ENCODE results near the gene UBE2H.
A peak's percentile ranks its signal among the peaks of the same experiment; 100 is the strongest.
"Not testable (repeated sequence)": the region's sequence is repeated elsewhere in the genome, so short reads cannot be mapped to it uniquely, and the experiment has no call there.

UBE2H gene

DNA sequence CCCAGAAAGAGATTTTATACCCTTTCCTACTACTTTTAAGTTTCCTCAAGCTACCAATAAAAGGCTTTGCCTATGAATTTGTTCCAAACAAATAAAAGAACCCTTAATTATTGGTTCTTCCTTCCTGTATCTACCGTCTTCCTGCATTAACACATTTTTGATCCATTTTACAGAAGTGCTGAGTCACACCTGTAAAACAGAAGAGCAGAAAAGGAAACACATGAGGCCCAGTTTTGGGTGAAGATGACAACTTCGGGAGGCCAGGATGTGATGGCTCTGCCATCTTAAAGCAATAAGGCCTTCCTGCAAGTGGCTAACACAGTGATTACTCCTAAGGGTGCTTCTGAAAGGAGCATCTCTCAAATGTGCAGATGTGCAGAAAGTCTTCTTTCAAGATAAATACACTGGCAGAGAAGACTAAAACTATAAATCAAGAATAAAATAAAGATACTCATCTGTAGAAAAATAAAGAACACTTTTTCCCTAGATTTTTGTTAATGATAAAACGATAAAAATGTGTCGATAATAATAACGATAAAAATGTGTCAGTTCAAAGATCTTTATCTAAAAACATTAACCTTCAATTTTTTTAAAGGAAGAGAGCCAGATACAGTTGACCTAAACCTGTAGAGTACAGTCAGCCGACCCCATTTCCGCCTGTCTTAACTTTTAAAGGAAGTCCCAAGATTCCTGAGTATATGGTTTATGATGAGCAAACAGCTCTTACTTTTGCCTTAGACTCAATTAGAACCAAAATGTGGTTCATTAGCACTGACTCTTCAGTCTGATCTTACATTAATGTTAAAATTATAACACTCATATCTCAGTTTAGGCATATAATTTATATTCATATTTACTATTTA is 108.6 kb downstream of the UBE2H start:
- DNase-seq (ENCODE audit: low read depth): no peak

DNA sequence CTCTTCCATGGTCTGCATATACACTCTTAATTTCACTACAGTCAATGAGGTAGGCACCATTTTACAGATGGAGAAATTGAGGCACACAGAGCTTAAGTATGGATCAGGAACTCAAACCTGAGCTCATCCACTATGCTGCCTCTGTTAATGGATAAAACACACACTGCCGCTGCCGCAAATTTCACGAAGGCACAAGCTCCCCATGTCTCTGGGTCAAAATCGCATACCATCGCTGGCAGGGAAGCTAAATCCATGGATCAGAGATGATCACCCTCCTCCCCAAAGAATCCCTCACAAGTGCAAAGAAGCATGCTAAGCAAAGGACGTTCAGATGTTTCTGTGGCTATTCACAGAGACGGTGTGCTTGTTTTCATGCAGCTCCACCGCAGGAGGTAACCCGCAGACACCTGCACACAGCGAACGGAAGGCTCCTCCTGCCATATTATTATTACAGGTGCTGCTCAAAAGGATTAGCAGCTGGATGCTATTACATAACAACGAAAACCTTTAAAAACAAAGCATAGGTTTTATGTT is 109.3 kb downstream of the UBE2H start:
- DNase-seq (ENCODE audit: low read depth): no peak

DNA sequence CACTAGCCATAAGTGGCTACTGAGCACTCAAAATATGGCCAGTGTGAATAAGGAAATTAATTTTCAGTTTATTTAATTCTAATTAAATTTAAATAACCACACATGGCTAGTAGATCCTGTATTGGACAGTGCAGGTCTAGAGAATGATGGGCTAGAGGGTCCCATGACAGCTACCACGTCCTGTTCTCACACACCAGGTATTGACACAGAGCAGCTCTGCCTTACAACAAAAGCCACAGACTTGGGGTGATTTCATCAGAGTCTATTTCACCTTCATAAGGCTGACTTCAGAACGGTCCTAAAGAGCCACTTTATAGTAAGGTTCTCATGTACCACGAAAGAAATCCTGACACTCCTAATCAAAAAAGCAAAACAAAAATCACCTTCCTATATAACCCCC is 111.3 kb downstream of the UBE2H start:
- DNase-seq (ENCODE audit: low read depth): no peak

GRCh38 chr7:129840757-129841156 is 112.0 kb downstream of the UBE2H start:
- no peak for DNase-seq (ENCODE audit: low read depth)

DNA sequence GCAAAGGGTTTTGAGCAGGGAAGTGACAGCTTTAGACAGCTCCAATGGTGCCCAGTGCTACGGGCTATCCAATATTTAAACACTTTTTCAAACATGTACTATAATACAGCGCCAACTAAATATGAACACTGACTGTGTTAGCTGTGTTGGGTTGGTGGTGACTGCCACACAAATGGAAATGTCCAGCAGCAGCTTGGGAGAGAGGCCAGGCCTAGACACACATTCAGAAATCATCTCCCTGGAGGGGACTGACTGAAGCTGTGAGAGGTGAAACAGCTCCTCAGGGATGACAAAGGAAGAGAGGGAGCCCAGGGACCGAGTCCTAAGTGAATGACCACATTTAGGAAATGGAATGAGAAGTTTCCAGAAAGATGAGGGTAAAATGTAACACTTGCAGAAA is 115.8 kb downstream of the UBE2H start:
- DNase-seq (ENCODE audit: low read depth): no peak

DNA sequence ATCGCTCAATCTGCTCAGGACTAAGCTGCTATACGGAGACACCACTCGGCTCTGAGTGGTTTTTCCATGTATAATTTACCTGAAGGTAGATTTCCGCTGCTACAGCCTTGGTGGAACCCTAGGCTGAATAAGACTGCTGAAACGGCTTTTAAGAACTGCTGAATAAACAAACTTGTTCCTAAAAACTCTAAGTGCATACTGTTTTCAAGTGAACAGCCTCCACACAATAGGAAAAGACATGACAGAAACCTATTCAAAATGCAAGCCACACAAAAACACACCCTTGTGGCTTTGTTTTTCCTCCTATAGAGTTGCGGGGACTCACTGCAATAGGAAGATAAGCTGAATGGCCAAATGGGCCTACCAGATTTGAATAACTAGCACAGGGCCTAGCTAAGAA is 117.2 kb downstream of the UBE2H start:
- no peak for DNase-seq (ENCODE audit: low read depth)

GRCh38 chr7:129833353-129833752 is 119.4 kb downstream of the UBE2H start:
- DNase-seq (ENCODE audit: low read depth): not testable (repeated sequence)

DNA sequence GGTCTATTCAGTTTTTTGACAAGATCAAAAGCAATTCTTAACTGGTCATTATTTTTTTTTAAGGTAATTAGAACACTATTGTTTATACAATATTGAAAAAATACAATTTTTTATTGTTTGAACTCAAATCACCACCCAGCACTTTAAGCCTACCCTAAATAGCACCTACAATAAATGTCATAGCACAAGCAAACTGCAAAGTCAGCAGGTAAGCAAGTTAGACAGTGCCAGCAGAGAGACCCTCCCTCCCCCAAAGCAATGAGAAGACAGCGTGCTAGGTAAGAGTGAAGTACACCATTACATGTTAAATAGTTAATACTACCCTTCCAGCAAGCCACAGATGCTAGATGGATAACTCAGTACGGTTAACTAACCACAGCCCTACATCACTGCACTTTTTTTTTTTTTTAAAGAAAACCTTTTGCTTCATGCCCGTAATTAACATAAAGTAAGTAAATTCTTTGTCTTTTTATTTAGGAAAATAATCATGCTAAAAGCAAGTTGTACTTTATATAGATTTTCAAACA is 120.0 kb downstream of the UBE2H start:
- no peak for DNase-seq (ENCODE audit: low read depth)

DNA sequence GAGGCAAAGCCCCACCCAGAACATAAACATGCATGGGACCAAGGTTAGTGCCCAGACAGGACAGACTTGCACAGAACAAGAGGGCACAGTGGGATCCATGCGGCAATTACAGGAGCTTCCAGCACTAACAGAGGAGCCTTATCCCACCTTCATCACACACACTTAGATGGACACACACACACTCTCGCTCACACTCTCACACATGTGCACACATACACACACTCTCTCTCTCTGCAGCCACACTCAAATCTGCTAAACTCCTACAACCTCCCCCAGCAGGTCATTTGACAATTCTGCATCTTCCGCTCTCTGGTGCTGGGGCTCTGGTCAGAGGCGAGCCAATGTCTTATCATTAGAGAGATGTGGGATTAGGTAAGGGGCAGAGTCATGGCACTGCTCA is 120.5 kb downstream of the UBE2H start:
- no peak for DNase-seq (ENCODE audit: low read depth)

- DNase-seq (ENCODE audit: low read depth): no peak
Measured at GRCh38 chr7:129831424-129832058, 121.2 kb downstream of the UBE2H start.

- no peak for DNase-seq (ENCODE audit: low read depth)
Measured at GRCh38 chr7:129830949-129831348, 121.8 kb downstream of the UBE2H start.

DNA sequence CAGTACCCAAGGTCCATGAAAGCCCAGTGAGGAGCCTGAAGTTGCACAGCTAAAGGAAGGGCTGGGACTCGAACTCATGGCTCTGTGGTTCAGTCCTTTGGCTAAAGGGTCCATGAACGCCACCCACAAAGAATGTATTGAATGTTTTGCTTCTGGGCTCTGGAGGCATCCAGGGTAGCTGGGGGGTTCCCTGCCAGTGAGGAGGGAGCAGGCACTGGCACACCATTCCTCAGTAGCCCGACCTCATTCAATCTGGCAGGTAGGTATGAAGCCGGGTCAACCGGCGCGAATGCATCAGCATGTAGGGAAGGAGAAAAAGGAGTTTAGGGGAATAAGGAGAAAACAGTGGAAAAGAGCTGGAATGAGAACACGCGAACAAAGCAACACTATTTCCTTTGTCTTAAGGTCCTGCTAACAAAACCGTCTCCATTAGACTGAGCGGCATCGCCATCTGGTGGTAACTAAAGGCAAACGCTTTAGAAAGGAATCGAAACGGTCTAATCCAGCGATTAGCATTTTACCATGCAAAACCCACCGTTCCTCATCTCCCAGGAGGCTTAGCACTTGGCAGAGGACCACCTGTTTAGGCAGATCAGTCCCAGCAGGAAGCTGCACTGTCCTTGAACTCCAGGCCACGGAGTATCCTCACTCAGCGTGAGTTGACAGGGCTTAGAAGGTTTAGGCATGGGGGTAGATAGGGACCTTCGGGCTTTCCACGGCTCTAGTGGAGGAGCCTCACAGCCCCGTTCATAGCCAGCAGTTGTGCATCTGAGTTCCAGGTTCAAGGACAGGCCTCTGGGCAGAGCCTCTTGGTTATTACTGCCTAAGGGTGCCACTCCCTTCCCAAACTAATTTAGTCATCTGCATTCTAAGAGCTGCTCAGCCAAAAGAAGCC is 122.8 kb downstream of the UBE2H start:
- no peak for DNase-seq (ENCODE audit: low read depth)

- DNase-seq (ENCODE audit: low read depth): no peak
Measured at GRCh38 chr7:129828989-129829736, 123.6 kb downstream of the UBE2H start.

- no peak for DNase-seq (ENCODE audit: low read depth)
Measured at GRCh38 chr7:129828078-129828762, 124.5 kb downstream of the UBE2H start.

DNA sequence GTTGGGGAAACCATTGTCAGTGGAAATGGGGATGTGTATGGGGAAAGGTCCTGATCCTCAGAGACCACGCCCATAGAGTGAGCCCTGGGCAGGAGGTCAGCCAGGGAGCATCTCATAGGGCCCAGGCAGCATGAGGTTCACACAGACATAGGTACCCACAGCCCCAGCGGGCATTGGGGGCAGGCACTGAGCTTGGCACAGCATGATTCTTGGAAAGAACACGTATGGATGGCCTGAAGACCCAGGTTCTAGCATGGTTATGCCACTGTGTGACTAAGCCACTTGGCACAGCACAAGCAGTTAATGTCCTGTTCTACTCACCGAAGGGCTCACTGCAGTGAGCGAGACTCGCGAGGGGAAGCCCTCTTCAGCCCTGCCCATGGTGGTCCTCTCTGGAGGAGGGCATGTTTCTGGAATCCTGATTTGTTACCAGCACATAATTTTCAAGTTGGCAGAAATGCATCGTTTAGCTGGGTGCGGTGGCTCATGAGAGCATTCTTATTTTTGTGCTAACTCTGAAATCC is 125.2 kb downstream of the UBE2H start:
- no peak for DNase-seq (ENCODE audit: low read depth)

DNA sequence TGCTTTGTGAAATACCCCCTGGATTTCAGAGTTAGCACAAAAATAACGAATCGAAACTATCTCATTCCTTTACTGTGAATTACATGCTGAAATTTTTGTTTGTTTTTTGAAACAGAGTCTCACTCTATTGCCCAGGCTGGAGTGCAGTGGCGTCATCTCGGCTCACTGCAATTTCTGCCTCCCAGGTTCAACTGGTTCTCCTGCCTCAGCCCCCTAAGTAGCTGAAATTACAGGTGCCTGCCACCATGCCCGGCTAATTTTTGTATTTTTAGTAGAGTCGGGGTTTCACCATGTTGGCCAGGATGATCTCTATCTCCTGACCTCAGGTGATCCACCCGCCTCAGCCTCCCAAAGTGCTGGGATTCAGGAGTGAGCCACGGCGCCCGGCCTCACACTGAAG is 125.9 kb downstream of the UBE2H start:
- DNase-seq (ENCODE audit: low read depth): not testable (repeated sequence)

DNA sequence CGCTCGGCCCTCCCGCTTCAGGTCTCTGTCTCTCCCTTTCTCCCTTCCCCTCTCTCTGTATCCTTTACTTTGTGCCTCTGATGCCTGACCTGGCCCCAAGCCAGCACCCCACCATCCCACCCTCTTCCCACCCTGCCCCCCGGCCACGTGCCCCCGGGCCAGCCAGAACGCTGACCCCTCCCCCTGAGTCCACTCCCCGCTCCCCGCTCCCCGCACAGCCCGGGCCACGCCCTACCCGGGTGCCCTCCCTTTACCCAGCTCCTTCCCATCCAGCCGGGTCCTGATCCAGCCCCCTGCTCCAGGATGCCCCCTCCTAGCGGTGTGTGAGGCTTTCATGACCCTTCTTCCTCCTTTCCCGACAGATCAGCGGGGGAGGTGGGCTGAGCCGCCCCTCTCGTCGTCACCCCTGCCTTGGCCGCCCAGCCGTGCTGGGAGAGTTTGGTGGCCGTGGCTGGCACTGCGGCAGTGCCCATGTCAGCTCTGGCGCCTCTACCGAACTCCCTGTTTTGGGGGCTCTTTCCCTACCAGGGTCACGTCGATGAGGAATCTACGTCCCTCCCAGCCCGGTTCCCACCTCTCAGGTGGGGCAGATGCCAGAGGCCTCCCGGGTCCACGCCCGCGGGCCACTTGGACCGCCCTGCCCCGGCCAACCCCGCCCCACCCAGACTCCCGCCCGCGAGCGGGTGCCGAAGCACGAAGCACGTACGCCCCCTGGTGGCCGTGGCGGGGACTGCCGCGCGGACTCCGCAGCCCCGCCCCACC is 127.4 kb downstream of the UBE2H start:
- DNase-seq (ENCODE audit: low read depth): peak; percentile 99

DNA sequence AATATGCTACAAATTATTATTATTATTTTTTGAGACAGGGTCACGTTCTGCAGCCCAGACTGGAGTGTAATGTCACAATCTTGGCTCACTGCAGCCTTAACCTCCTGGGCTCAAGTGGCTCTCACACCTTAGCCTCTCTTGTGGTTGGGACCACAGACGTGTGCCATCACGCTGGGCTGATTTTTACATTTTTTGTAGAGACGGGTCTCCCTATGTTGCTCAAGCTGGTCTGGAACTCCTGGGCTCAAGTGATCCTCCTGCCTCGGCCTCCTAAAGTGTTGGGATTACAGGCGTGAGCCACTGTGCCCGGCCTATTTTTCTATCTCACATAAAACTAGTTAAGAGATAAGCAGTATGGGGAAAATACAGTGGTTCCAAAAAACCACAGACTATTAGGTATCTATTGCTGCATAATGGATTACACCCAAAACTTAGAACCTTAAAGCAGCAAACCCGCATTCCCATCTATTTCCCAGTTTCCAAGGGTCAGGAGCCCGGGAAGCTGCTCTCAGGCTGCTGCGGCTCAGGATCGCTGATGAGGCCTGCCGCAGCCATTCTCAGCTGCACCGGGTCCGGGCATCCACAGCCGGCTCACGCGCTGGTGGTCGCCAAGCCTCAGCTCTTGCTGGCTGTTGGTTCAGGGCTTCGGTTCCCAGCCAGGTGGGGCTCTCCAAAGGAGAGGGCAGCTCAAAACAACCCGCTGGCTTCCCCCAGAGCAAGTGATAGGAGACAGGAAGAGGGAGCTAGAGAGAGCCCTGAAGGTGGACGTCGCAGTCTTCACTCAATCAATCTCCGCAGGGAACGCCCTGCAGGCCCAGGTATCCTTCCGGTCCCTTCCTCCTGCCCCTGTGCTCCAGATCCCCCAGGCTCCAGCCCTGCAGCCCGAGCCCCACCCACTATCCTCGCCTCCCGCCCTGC is 128.2 kb downstream of the UBE2H start:
- DNase-seq (ENCODE audit: low read depth): no peak

DNA sequence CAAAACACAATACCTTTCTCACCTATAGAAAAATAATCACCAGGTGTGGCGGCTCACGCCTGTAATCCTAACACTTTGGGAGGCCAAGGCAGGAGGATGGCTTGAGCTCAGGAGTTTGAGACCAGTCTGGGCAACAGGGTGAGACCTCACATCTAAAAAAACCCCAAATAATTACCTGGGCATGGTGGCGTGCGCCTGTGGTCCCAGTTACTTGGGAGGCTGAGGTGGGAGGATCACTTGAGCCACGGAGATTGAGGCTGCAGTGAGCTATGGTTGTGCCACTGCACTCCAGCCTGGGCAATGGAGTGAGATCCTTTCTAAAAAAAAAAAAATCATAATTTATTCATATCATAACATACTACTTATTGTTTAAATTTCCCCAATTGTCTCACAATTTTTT is 129.6 kb downstream of the UBE2H start:
- DNase-seq (ENCODE audit: low read depth): not testable (repeated sequence)
